CD4-positive, alpha-beta T cell (primary cell): ENCODE measurements around the gene RBM33. TPM values are rescaled to one million over a fixed set of nuclear protein-coding genes. Genes with fewer than 3 reads are reported as not detected.

Experiments
- ATAC-seq: fragments of 200-7000 bp; cut with Tn5 transposase; one replicate; pipeline ENCODE4 v1.10.0; 2022; ENCODE audit warnings: mild to moderate bottlenecking; ENCODE audit not compliant: poor library complexity
- CTCF ChIA-PET: fragments of 350-600 bp; sonication (Branson Sonifier 250); formaldehyde crosslinking; loops from one replicate; lab custom pipeline; 2021; ENCODE audit warnings: antibody characterized with exemption, inconsistent platforms; lab: Charles Lee
- POLR2A ChIA-PET: fragments of 350-600 bp; sonication (Branson Sonifier 250); formaldehyde crosslinking; loops from one replicate; lab custom pipeline; 2021; ENCODE audit warnings: antibody characterized with exemption, inconsistent platforms; lab: Charles Lee
- DNase-seq, 14 experiments: peaks; one replicate each; pipeline ENCODE4 v3.0.0-alpha.2; 2013 to 2020; ENCODE audit warnings: mixed read lengths in 2 of 14
- H3K27ac ChIP-seq, 2 donors: one replicate each; pipeline versions ENCODE4 v1.5.1 to v1.7.0; 2013; ENCODE audit warnings: low read length in 2 of 2, low read depth in 1 of 2, mild to moderate bottlenecking in 1 of 2
- H3K27me3 ChIP-seq, 2 experiments: 1 replicate in 1 of 2; 2 replicates in 1 of 2; pipeline versions ENCODE4 v1.6.1 to v1.7.0; 2013; ENCODE audit warnings: low read length in 2 of 2, control low read depth in 1 of 2, mild to moderate bottlenecking in 1 of 2, moderate library complexity in 1 of 2; ENCODE audit not compliant: insufficient read depth in 2 of 2, control insufficient read depth in 1 of 2
- H3K36me3 ChIP-seq: one replicate; pipeline ENCODE4 v1.6.1; 2013; ENCODE audit warnings: low read length, control low read depth; ENCODE audit not compliant: insufficient read depth
- H3K4me1 ChIP-seq: one replicate; pipeline ENCODE4 v1.6.1; 2013; ENCODE audit warnings: low read length, control low read depth; ENCODE audit not compliant: insufficient read depth
- H3K4me3 ChIP-seq: one replicate; pipeline ENCODE4 v1.5.1; 2013; ENCODE audit warnings: mild to moderate bottlenecking, low read length, moderate library complexity
- H3K9me3 ChIP-seq, 2 experiments: 1 replicate in 1 of 2; 2 replicates in 1 of 2; pipeline versions ENCODE4 v1.6.1 to v1.7.0; 2013; ENCODE audit warnings: low read length in 2 of 2, mild to moderate bottlenecking in 2 of 2, control low read depth in 1 of 2, moderate library complexity in 1 of 2; ENCODE audit not compliant: control insufficient read depth in 1 of 2, insufficient read depth in 1 of 2
- H3K27ac Mint-ChIP-seq: one replicate; pipeline ENCODE4 v1.8.0; 2020; ENCODE audit warnings: mixed read lengths
- H3K27me3 Mint-ChIP-seq: one replicate; pipeline ENCODE4 v1.8.0; 2021; ENCODE audit warnings: mixed read lengths
- H3K36me3 Mint-ChIP-seq: one replicate; pipeline ENCODE4 v1.8.0; 2021; ENCODE audit warnings: low read depth, mixed read lengths
- H3K4me1 Mint-ChIP-seq: one replicate; pipeline ENCODE4 v1.8.0; 2021; ENCODE audit warnings: low read depth, mixed read lengths
- H3K4me3 Mint-ChIP-seq: one replicate; pipeline ENCODE4 v1.8.0; 2020; ENCODE audit warnings: mild to moderate bottlenecking, mixed read lengths
- H3K9me3 Mint-ChIP-seq: one replicate; pipeline ENCODE4 v1.8.0; 2020; ENCODE audit warnings: mixed read lengths
- intact Hi-C, 2 experiments: fragments of 100-400 bp; cut with DNase I in 1 of 2; cut with micrococcal nuclease in 1 of 2; formaldehyde crosslinking; loops; one replicate each; pipeline versions ENCODE4 v1.15.1 to v1.9.0; 2023 to 2025; cut with DNase I, micrococcal nuclease
- total RNA-seq, 174 experiments: library from RNA in 2 of 174; stranded (reverse) in 2 of 174; gene quantifications; one replicate each; pipeline ENCODE4 v1.2.3 and lab custom pipeline; 2021 to 2026
- TF ChIP-seq, protein P1 (sequence below): fragments of 200-600 bp; IDR thresholded peaks from one replicate; pipeline ENCODE4 v1.8.0; 2022; ENCODE audit warnings: antibody characterized with exemption, mild to moderate bottlenecking

RBM33 gene
- total RNA-seq, 2 experiments from 2014 or later: 178 to 184 TPM

DNA sequence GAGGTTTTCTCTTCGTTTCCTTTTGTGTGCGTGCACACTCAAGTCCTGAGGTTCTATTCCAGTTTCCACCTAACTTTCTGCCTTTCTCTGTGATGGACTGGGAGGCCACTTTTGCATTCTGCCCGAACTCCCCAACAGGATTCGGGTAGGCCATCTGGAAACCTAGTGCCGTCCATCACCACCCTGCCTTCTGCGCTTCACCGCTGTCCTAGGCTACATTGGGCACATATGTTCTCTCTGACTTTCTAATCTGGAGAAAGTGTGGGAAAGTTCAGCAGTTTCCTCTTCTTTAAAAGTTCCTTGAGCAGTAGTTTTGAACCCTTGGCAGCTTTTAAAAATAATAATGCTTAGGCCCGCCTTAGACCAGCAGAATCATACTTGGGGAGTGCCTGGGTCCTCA is 121.0 kb downstream of the RBM33 start:
- no peak for DNase-seq
- Histone ChIP-seq H3K9me3 (no peaks in the 10 kb centered on the region), H3K4me3 (no peak overlapping the region), H3K27me3 (no peaks in the 10 kb centered on the region), H3K36me3 (peaks cover 52% of the 10 kb centered on the region), H3K27ac (no peak overlapping the region), H3K4me1 (peaks cover 36% of the 10 kb centered on the region)
- no peaks in the 10 kb centered on the region for H3K9me3 Mint-ChIP-seq
- H3K4me3 Mint-ChIP-seq: no peak overlapping the region
- ChIA-PET POLR2A (interaction anchor here (1.8 kb wide), 1 partner anchor 121 kb away, joined by 4 read pairs; the partner anchor contains the start of gene RBM33), CTCF (interaction anchor here (0.5 to 1.2 kb wide), 2 partner anchors 103 to 851 kb away, joined by 3 read pairs; no protein-coding TSS in a partner anchor)
- no peaks in the 10 kb centered on the region for H3K27me3 Mint-ChIP-seq
- H3K4me1 Mint-ChIP-seq: peaks cover 48% of the 10 kb centered on the region
- TF ChIP-seq, protein P1, sequence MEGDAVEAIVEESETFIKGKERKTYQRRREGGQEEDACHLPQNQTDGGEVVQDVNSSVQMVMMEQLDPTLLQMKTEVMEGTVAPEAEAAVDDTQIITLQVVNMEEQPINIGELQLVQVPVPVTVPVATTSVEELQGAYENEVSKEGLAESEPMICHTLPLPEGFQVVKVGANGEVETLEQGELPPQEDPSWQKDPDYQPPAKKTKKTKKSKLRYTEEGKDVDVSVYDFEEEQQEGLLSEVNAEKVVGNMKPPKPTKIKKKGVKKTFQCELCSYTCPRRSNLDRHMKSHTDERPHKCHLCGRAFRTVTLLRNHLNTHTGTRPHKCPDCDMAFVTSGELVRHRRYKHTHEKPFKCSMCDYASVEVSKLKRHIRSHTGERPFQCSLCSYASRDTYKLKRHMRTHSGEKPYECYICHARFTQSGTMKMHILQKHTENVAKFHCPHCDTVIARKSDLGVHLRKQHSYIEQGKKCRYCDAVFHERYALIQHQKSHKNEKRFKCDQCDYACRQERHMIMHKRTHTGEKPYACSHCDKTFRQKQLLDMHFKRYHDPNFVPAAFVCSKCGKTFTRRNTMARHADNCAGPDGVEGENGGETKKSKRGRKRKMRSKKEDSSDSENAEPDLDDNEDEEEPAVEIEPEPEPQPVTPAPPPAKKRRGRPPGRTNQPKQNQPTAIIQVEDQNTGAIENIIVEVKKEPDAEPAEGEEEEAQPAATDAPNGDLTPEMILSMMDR: no peak
- intact Hi-C loops: loop anchor here (5.0 to 10.0 kb wide), 3 partner anchors 123 to 838 kb away; partner anchors contain the start of genes INSIG1 (in 1 of the 2) and RBM33 (in 1 of the 2)
- ATAC-seq: no peak
- peak overlapping the region; percentile 84 for H3K27ac Mint-ChIP-seq
- H3K36me3 Mint-ChIP-seq: peaks cover 86% of the 10 kb centered on the region

DNA sequence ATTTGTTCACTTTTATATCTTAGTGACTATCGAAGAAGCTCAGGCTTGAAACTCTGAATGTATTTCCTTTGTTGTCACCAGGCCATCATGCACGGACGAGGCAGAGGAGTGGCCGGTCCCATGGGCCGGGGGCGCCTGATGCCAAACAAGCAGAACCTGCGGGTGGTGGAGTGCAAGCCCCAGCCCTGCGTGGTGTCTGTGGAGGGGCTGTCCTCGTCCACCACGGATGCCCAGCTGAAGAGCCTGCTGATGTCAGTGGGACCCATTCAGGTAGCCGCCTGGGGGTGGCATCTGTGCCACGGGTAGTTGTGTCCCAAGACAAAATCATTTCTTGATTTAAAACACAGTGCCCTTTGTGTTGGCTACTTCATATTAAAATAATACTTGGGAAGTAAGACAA is 121.9 kb downstream of the RBM33 start:
- DNase-seq (no peak), ATAC-seq (no peak)
- Histone ChIP-seq H3K4me3 (no peak overlapping the region), H3K4me1 (peaks cover 33% of the 10 kb centered on the region), H3K27ac (no peak overlapping the region), H3K9me3 (no peaks in the 10 kb centered on the region), H3K36me3 (peaks cover 61% of the 10 kb centered on the region), H3K27me3 (no peaks in the 10 kb centered on the region)
- no peak overlapping the region for H3K27ac Mint-ChIP-seq
- ChIA-PET POLR2A (interaction anchor here (1.0 to 1.8 kb wide), 2 partner anchors 122 to 167 kb away, joined by 3 to 4 read pairs; partner anchors contain the start of gene RBM33), CTCF (interaction anchor here (1.2 to 2.9 kb wide), 2 partner anchors 168 to 852 kb away, joined by 3 to 26 read pairs; no protein-coding TSS in a partner anchor)
- H3K4me3 Mint-ChIP-seq: no peak overlapping the region
- H3K36me3 Mint-ChIP-seq: peaks cover 88% of the 10 kb centered on the region
- intact Hi-C loops: loop anchor here (5.0 to 10.0 kb wide), 3 partner anchors 124 to 839 kb away; partner anchors contain the start of genes INSIG1 (in 1 of the 2) and RBM33 (in 1 of the 2)
- no peaks in the 10 kb centered on the region for H3K9me3 Mint-ChIP-seq
- H3K4me1 Mint-ChIP-seq: peaks cover 38% of the 10 kb centered on the region
- H3K27me3 Mint-ChIP-seq: no peaks in the 10 kb centered on the region
- TF ChIP-seq, protein P1: no peak

GRCh38 chr7:155766966-155767916 is 122.8 kb downstream of the RBM33 start:
- no peak for DNase-seq
- ChIA-PET CTCF (interaction anchor here (1.0 to 2.9 kb wide), 4 partner anchors 169 to 853 kb away, joined by 3 to 26 read pairs (median 4); no protein-coding TSS in a partner anchor), POLR2A (interaction anchor here (0.6 to 1.8 kb wide), 3 partner anchors 123 to 174 kb away, joined by 3 to 4 read pairs (median 3); partner anchors contain the start of gene RBM33)
- Histone ChIP-seq H3K4me3 (no peak overlapping the region), H3K27me3 (no peaks in the 10 kb centered on the region), H3K9me3 (no peaks in the 10 kb centered on the region), H3K4me1 (peaks cover 28% of the 10 kb centered on the region), H3K36me3 (peaks cover 68% of the 10 kb centered on the region), H3K27ac (no peak overlapping the region)
- Mint-ChIP-seq H3K36me3 (peaks cover 90% of the 10 kb centered on the region), H3K27me3 (no peaks in the 10 kb centered on the region), H3K9me3 (no peaks in the 10 kb centered on the region), H3K4me3 (no peak overlapping the region), H3K4me1 (peaks cover 33% of the 10 kb centered on the region), H3K27ac (no peak overlapping the region)
- TF ChIP-seq, protein P1: no peak
- ATAC-seq: no peak
- intact Hi-C loops: loop anchor here (5.0 to 10.0 kb wide), 3 partner anchors 125 to 840 kb away; partner anchors contain the start of genes INSIG1 (in 1 of the 2) and RBM33 (in 1 of the 2)
